Measurements from ENCODE around the gene LONP2. TPM values are rescaled to one million over a fixed set of nuclear protein-coding genes. Genes with fewer than 3 reads are reported as not detected.

The LONP2 gene
- total and polyA plus RNA-seq, 7 experiments from 2014 or later, result 37.8 to 124 (median 81.5) TPM

- no peaks in the 10 kb centered on the region for H3K36me3 Mint-ChIP-seq
- peaks cover 11 to 29% (median 17%) of the 10 kb centered on the region in 5 donors for H3K27me3 Mint-ChIP-seq
- H3K27me3 ChIP-seq (ENCODE audit: control insufficient read depth in 2 of 2, insufficient read depth in 2 of 2, low read length in 2 of 2), result no peaks in the 10 kb centered on the region
- H3K27ac Mint-ChIP-seq, result no peak overlapping the region
- no peaks in the 10 kb centered on the region for H3K9me3 ChIP-seq (ENCODE audit: control insufficient read depth in 2 of 3, low read length in 3 of 3)
- H3K4me3 Mint-ChIP-seq, result no peak overlapping the region
- no peak for DNase-seq
- intact Hi-C loops (cut with micrococcal nuclease), result no loop called here
- H3K27ac ChIP-seq (ENCODE audit: low read depth, low read length), result no peak overlapping the region
- peaks cover 0 to 1% (median 0%) of the 10 kb centered on the region in 11 donors for H3K9me3 Mint-ChIP-seq
- no peaks in the 10 kb centered on the region for H3K4me1 ChIP-seq (ENCODE audit: control insufficient read depth in 2 of 2, insufficient read depth in 2 of 2, low read length in 2 of 2)
- ATAC-seq, result no peak
- H3K4me3 ChIP-seq (ENCODE audit: low read length), result no peak overlapping the region
- CTCF ChIA-PET, result no interaction called here
- H3K36me3 ChIP-seq (ENCODE audit: control insufficient read depth in 2 of 3, insufficient read depth in 3 of 3, low read length in 3 of 3), result no peaks in the 10 kb centered on the region
- H3K4me1 Mint-ChIP-seq, result peaks cover 0 to 4% (median 0%) of the 10 kb centered on the region in 7 donors
- POLR2A ChIA-PET, result no interaction called here
Measured at GRCh38 chr16:48206594-48207242, 37.4 kb upstream of the LONP2 start.

- ATAC-seq, result no peak
- peaks cover 7 to 21% (median 11%) of the 10 kb centered on the region in 5 donors for H3K27me3 Mint-ChIP-seq
- Histone ChIP-seq H3K27ac (ENCODE audit: low read depth, low read length) (no peak overlapping the region), H3K27me3 (ENCODE audit: control insufficient read depth in 2 of 2, insufficient read depth in 2 of 2, low read length in 2 of 2) (no peaks in the 10 kb centered on the region), H3K4me3 (ENCODE audit: low read length) (no peak overlapping the region), H3K36me3 (ENCODE audit: control insufficient read depth in 2 of 3, insufficient read depth in 3 of 3, low read length in 3 of 3) (no peaks in the 10 kb centered on the region), H3K9me3 (ENCODE audit: control insufficient read depth in 2 of 3, low read length in 3 of 3) (no peaks in the 10 kb centered on the region), H3K4me1 (ENCODE audit: control insufficient read depth in 2 of 2, insufficient read depth in 2 of 2, low read length in 2 of 2) (no peaks in the 10 kb centered on the region)
- DNase-seq, result no peak
- POLR2A ChIA-PET, result no interaction called here
- peaks cover 0 to 3% (median 0%) of the 10 kb centered on the region in 7 donors for H3K4me1 Mint-ChIP-seq
- intact Hi-C loops (cut with micrococcal nuclease), result no loop called here
- no peak overlapping the region for H3K27ac Mint-ChIP-seq
- H3K36me3 Mint-ChIP-seq, result no peaks in the 10 kb centered on the region
- CTCF ChIA-PET, result no interaction called here
- H3K9me3 Mint-ChIP-seq, result peaks cover 0 to 1% (median 0%) of the 10 kb centered on the region in 11 donors
- H3K4me3 Mint-ChIP-seq, result no peak overlapping the region
Measured at GRCh38 chr16:48210747-48211146, 33.4 kb upstream of the LONP2 start.

- Histone ChIP-seq H3K4me1 (ENCODE audit: control insufficient read depth in 2 of 2, insufficient read depth in 2 of 2, low read length in 2 of 2) (no peaks in the 10 kb centered on the region), H3K4me3 (ENCODE audit: low read length) (no peak overlapping the region), H3K9me3 (ENCODE audit: control insufficient read depth in 2 of 3, low read length in 3 of 3) (no peaks in the 10 kb centered on the region), H3K27ac (ENCODE audit: low read depth, low read length) (no peak overlapping the region), H3K36me3 (ENCODE audit: control insufficient read depth in 2 of 3, insufficient read depth in 3 of 3, low read length in 3 of 3) (no peaks in the 10 kb centered on the region), H3K27me3 (ENCODE audit: control insufficient read depth in 2 of 2, insufficient read depth in 2 of 2, low read length in 2 of 2) (no peaks in the 10 kb centered on the region)
- intact Hi-C loops (cut with micrococcal nuclease), result no loop called here
- ChIA-PET CTCF (no interaction called here), POLR2A (no interaction called here)
- Mint-ChIP-seq H3K36me3 (no peaks in the 10 kb centered on the region), H3K27ac (no peak overlapping the region), H3K4me3 (no peak overlapping the region), H3K4me1 (peaks cover 0 to 1% (median 0%) of the 10 kb centered on the region in 7 donors), H3K9me3 (peaks cover 0 to 1% (median 0%) of the 10 kb centered on the region in 11 donors), H3K27me3 (peaks cover 3 to 17% (median 7%) of the 10 kb centered on the region in 5 donors)
- DNase-seq (no peak), ATAC-seq (no peak)
Measured at GRCh38 chr16:48212033-48212432, 32.1 kb upstream of the LONP2 start.

- DNase-seq (no peak), ATAC-seq (no peak)
- Histone ChIP-seq H3K27ac (ENCODE audit: low read depth, low read length) (no peak overlapping the region), H3K4me3 (ENCODE audit: low read length) (no peak overlapping the region), H3K9me3 (ENCODE audit: control insufficient read depth in 2 of 3, low read length in 3 of 3) (no peaks in the 10 kb centered on the region), H3K27me3 (ENCODE audit: control insufficient read depth in 2 of 2, insufficient read depth in 2 of 2, low read length in 2 of 2) (no peaks in the 10 kb centered on the region), H3K36me3 (ENCODE audit: control insufficient read depth in 2 of 3, insufficient read depth in 3 of 3, low read length in 3 of 3) (no peaks in the 10 kb centered on the region), H3K4me1 (ENCODE audit: control insufficient read depth in 2 of 2, insufficient read depth in 2 of 2, low read length in 2 of 2) (no peaks in the 10 kb centered on the region)
- Mint-ChIP-seq H3K36me3 (peaks cover 0 to 2% (median 0%) of the 10 kb centered on the region in 5 donors), H3K27me3 (peaks cover 0 to 4% (median 0%) of the 10 kb centered on the region in 5 donors), H3K9me3 (peaks cover 0 to 3% (median 0%) of the 10 kb centered on the region in 11 donors), H3K4me1 (no peaks in the 10 kb centered on the region), H3K4me3 (no peak overlapping the region), H3K27ac (no peak overlapping the region)
- ChIA-PET POLR2A (no interaction called here), CTCF (no interaction called here)
- intact Hi-C loops (cut with micrococcal nuclease), result no loop called here
Measured at GRCh38 chr16:48215738-48216137, 28.4 kb upstream of the LONP2 start.

GRCh38 chr16:48217708-48218107 lies 26.4 kb upstream of the LONP2 start:
- H3K4me1 ChIP-seq (ENCODE audit: control insufficient read depth in 2 of 2, insufficient read depth in 2 of 2, low read length in 2 of 2), result no peaks in the 10 kb centered on the region
- DNase-seq (no peak), ATAC-seq (no peak)
- H3K4me3 Mint-ChIP-seq, result no peak overlapping the region
- H3K27me3 Mint-ChIP-seq, result peaks cover 0 to 4% (median 0%) of the 10 kb centered on the region in 5 donors
- no peak overlapping the region for H3K4me3 ChIP-seq (ENCODE audit: low read length)
- H3K9me3 Mint-ChIP-seq, result peaks cover 0 to 3% (median 0%) of the 10 kb centered on the region in 11 donors
- H3K27ac ChIP-seq (ENCODE audit: low read depth, low read length), result no peak overlapping the region
- no peaks in the 10 kb centered on the region for H3K27me3 ChIP-seq (ENCODE audit: control insufficient read depth in 2 of 2, insufficient read depth in 2 of 2, low read length in 2 of 2)
- intact Hi-C loops (cut with micrococcal nuclease), result no loop called here
- ChIA-PET CTCF (no interaction called here), POLR2A (no interaction called here)
- no peak overlapping the region for H3K27ac Mint-ChIP-seq
- H3K4me1 Mint-ChIP-seq, result peaks cover 0 to 2% (median 0%) of the 10 kb centered on the region in 7 donors
- H3K36me3 ChIP-seq (ENCODE audit: control insufficient read depth in 2 of 3, insufficient read depth in 3 of 3, low read length in 3 of 3), result no peaks in the 10 kb centered on the region
- no peaks in the 10 kb centered on the region for H3K9me3 ChIP-seq (ENCODE audit: control insufficient read depth in 2 of 3, low read length in 3 of 3)
- peaks cover 0 to 4% (median 0%) of the 10 kb centered on the region in 5 donors for H3K36me3 Mint-ChIP-seq

- H3K4me1 ChIP-seq (ENCODE audit: control insufficient read depth in 2 of 2, insufficient read depth in 2 of 2, low read length in 2 of 2), result no peaks in the 10 kb centered on the region
- intact Hi-C loops (cut with micrococcal nuclease), result no loop called here
- Mint-ChIP-seq H3K27ac (no peak overlapping the region), H3K4me1 (peaks cover 0 to 2% (median 0%) of the 10 kb centered on the region in 7 donors), H3K4me3 (no peak overlapping the region), H3K36me3 (peaks cover 0 to 4% (median 0%) of the 10 kb centered on the region in 5 donors), H3K9me3 (peaks cover 0 to 3% (median 0%) of the 10 kb centered on the region in 11 donors), H3K27me3 (peaks cover 0 to 4% (median 0%) of the 10 kb centered on the region in 5 donors)
- POLR2A ChIA-PET, result interaction anchor here (0.6 kb wide), 1 partner anchor 719 kb away, joined by 3 read pairs; no protein-coding TSS in a partner anchor
- DNase-seq, result no peak
- no peak overlapping the region for H3K27ac ChIP-seq (ENCODE audit: low read depth, low read length)
- H3K36me3 ChIP-seq (ENCODE audit: control insufficient read depth in 2 of 3, insufficient read depth in 3 of 3, low read length in 3 of 3), result no peaks in the 10 kb centered on the region
- H3K9me3 ChIP-seq (ENCODE audit: control insufficient read depth in 2 of 3, low read length in 3 of 3), result no peaks in the 10 kb centered on the region
- no peak overlapping the region for H3K4me3 ChIP-seq (ENCODE audit: low read length)
- no peak for ATAC-seq
- CTCF ChIA-PET, result no interaction called here
- no peaks in the 10 kb centered on the region for H3K27me3 ChIP-seq (ENCODE audit: control insufficient read depth in 2 of 2, insufficient read depth in 2 of 2, low read length in 2 of 2)
Measured at GRCh38 chr16:48218473-48218872, 25.6 kb upstream of the LONP2 start.

GRCh38 chr16:48220891-48221290 lies 23.2 kb upstream of the LONP2 start:
- no peaks in the 10 kb centered on the region for H3K27me3 ChIP-seq (ENCODE audit: control insufficient read depth in 2 of 2, insufficient read depth in 2 of 2, low read length in 2 of 2)
- DNase-seq (no peak), ATAC-seq (no peak)
- H3K4me1 ChIP-seq (ENCODE audit: control insufficient read depth in 2 of 2, insufficient read depth in 2 of 2, low read length in 2 of 2), result no peaks in the 10 kb centered on the region
- intact Hi-C loops (cut with micrococcal nuclease), result no loop called here
- ChIA-PET CTCF (no interaction called here), POLR2A (no interaction called here)
- Mint-ChIP-seq H3K27me3 (peaks cover 0 to 4% (median 0%) of the 10 kb centered on the region in 5 donors), H3K4me3 (no peak overlapping the region), H3K9me3 (peaks cover 0 to 3% (median 0%) of the 10 kb centered on the region in 11 donors), H3K36me3 (peaks cover 0 to 4% (median 0%) of the 10 kb centered on the region in 5 donors), H3K27ac (no peak overlapping the region), H3K4me1 (peaks cover 0 to 2% (median 0%) of the 10 kb centered on the region in 7 donors)
- H3K36me3 ChIP-seq (ENCODE audit: control insufficient read depth in 2 of 3, insufficient read depth in 3 of 3, low read length in 3 of 3), result no peaks in the 10 kb centered on the region
- H3K9me3 ChIP-seq (ENCODE audit: control insufficient read depth in 2 of 3, low read length in 3 of 3), result no peaks in the 10 kb centered on the region
- H3K4me3 ChIP-seq (ENCODE audit: low read length), result no peak overlapping the region
- no peak overlapping the region for H3K27ac ChIP-seq (ENCODE audit: low read depth, low read length)

Measured in naive thymus-derived CD4-positive, alpha-beta T cell (primary cell).